Ishikawa (cell line): ENCODE data around the gene AMDHD1.

Source experiments
- CEBPB ChIP-seq: IDR thresholded peaks from 2 replicates; pipeline ENCODE4 v1.6.1; 2012
- FOXM1 ChIP-seq: IDR thresholded peaks from 2 replicates; pipeline ENCODE4 v1.6.1; 2012; ENCODE audit warnings: low read depth, borderline replicate concordance
- MAX ChIP-seq: IDR thresholded peaks from 2 replicates; pipeline ENCODE4 v1.6.1; 2012
- REST ChIP-seq: IDR thresholded peaks from 2 replicates; pipeline ENCODE4 v1.6.1; 2012; ENCODE audit warnings: low read depth, mild to moderate bottlenecking
- TAF1 ChIP-seq: IDR thresholded peaks from 2 replicates; pipeline ENCODE4 v1.6.1; 2012; ENCODE audit warnings: low read depth, mild to moderate bottlenecking
- YY1 ChIP-seq: IDR thresholded peaks from 2 replicates; pipeline ENCODE4 v1.6.1; 2012; ENCODE audit warnings: low read depth

GRCh38 chr12:95966287-95966870, 23.2 kb downstream of the AMDHD1 start:
- no peak for TF ChIP-seq TAF1
- no peak for TF ChIP-seq CEBPB
- no peak for TF ChIP-seq REST
- TF ChIP-seq FOXM1: no peak
- TF ChIP-seq YY1: no peak
- no peak for TF ChIP-seq MAX
